ENCODE results near the gene PIKFYVE. TPM values are rescaled to one million over a fixed set of nuclear protein-coding genes. Genes with fewer than 3 reads are reported as not detected.
"Not testable (repeated sequence)": the region's sequence is repeated elsewhere in the genome, so short reads cannot be mapped to it uniquely, and the experiment has no call there.

PIKFYVE gene
- total and polyA plus RNA-seq, 2 of the 8 experiments (the other 6 are each of a cell fraction or from before 2014, with no cell fraction given), result 8.8 to 33.5 TPM

DNA sequence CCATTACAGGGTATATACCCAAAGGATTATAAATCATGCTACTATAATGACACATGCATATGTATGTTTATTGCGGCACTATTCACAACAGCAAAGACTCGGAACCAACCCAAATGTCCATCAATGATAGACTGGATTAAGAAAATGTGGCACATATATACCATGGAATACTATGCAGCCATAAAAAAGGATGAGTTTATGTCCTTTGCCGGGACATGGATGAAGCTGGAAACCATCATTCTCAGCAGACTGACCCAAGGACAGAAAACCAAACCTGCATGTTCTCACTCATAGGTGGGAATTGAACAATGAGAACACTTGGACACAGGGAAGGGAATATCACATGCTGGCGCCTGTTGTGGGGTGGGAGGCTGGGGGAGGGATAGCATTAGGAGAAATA is 130.7 kb downstream of the PIKFYVE start:
- H3K14ac ChIP-seq (ENCODE audit: insufficient read length); H3K4me2 ChIP-seq (ENCODE audit: insufficient read depth in 1 of 2, low read depth in 2 of 2, low read length in 2 of 2); H2BK15ac ChIP-seq (ENCODE audit: low read length); H4K20me1 ChIP-seq (replicated peaks in 1 of 2; ENCODE audit: control insufficient read depth in 1 of 2, insufficient read depth in 2 of 2, low read length in 2 of 2); H4K5ac ChIP-seq (ENCODE audit: insufficient read length, low read depth, low read length); H3K23me2 ChIP-seq (ENCODE audit: low read depth, low read length); H3K23ac ChIP-seq (ENCODE audit: insufficient read length); FAIRE-seq; H3K4me1 ChIP-seq (replicated peaks in 1 of 4; ENCODE audit: control insufficient read depth in 3 of 4, insufficient read depth in 4 of 4, low read length in 3 of 4); H2BK20ac ChIP-seq (ENCODE audit: low read length); H3K4me3 ChIP-seq (ENCODE audit: extremely low read depth in 1 of 4, insufficient read depth in 2 of 4, low read depth in 3 of 4, low read length in 4 of 4); H2BK120ac ChIP-seq (replicated peaks; ENCODE audit: low read depth, low read length); DNase-seq (ENCODE audit: low read depth in 1 of 2, low spot score in 2 of 2); H2BK5ac ChIP-seq (ENCODE audit: low read depth, low read length); H3K36me3 ChIP-seq (ENCODE audit: control insufficient read depth in 2 of 4, insufficient read depth in 4 of 4, low read length in 3 of 4); H3K79me2 ChIP-seq (ENCODE audit: control insufficient read depth in 1 of 2, insufficient read depth in 2 of 2, low read length in 2 of 2); H3K27me3 ChIP-seq (replicated peaks in 1 of 4; ENCODE audit: control insufficient read depth in 3 of 4, extremely low read depth in 1 of 4, insufficient read depth in 3 of 4, low read length in 3 of 4); H4K8ac ChIP-seq (ENCODE audit: extremely low read depth, insufficient read depth, low read length); H2AFZ ChIP-seq (ENCODE audit: low read length); H3K79me1 ChIP-seq (ENCODE audit: low read depth, low read length); H3K27ac ChIP-seq (ENCODE audit: low read depth, low read length); H3K18ac ChIP-seq (ENCODE audit: extremely low read depth, low read length); H3K9ac ChIP-seq (replicated peaks in 1 of 4; ENCODE audit: extremely low read depth in 1 of 4, low read depth in 3 of 4, low read length in 3 of 4); H2AK5ac ChIP-seq (ENCODE audit: low read depth, low read length); H4K91ac ChIP-seq (replicated peaks; ENCODE audit: insufficient read length, low read length); H2BK12ac ChIP-seq (ENCODE audit: low read depth, low read length); H3K56ac ChIP-seq (replicated peaks; ENCODE audit: insufficient read length, low read depth, low read length); H3K4ac ChIP-seq (replicated peaks; ENCODE audit: insufficient read length, low read depth, low read length): not testable (repeated sequence)
- peaks cover 11 to 17% of the 10 kb centered on the region in 2 experiments for H3K9me3 ChIP-seq (ENCODE audit: insufficient read depth in 2 of 2, low read depth in 1 of 2, low read length in 1 of 2)
- WGBS, 2 experiments (ENCODE audit: extremely low coverage in 1 of 2, insufficient coverage in 1 of 2, insufficient read length in 1 of 2, insufficient replicate concordance in 2 of 2, low coverage in 1 of 2, low lambda C conversion rate in 2 of 2, missing lambda C conversion rate in 1 of 2), result 89% methylated on average over 4 of the region's 4 CpGs; no CpG with 5 or more reads in 1 of the 2 experiments
- CTCF ChIA-PET (ENCODE audit: partially characterized antibody), result interaction anchor here (0.7 to 2.6 kb wide), 3 partner anchors 11 to 934 kb away, joined by 3 to 12 read pairs (median 8); partner anchors contain the start of gene PTH2R
- POLR2A ChIA-PET (ENCODE audit: partially characterized antibody), result interaction anchor here (0.7 kb wide), 1 partner anchor 983 kb away, joined by 3 read pairs; no protein-coding TSS in a partner anchor
